Lower lobe of right lung (tissue), 2 donors: Measurements from ENCODE around the gene CHD6. TPM values are rescaled to one million over a fixed set of nuclear protein-coding genes. Genes with fewer than 3 reads are reported as not detected.
A peak's percentile ranks its signal among the peaks of the same experiment; 100 is the strongest.

Source experiments
- ATAC-seq, 2 donors: fragments of 200-7000 bp; cut with Tn5 transposase; one replicate each; pipeline ENCODE4 v1.9.1; 2020 to 2022; ENCODE audit warnings: mild to moderate bottlenecking in 2 of 2, moderate library complexity in 2 of 2
- DNase-seq: peaks from one replicate; pipeline ENCODE4 v3.0.0-alpha.2; 2020
- H3K27ac ChIP-seq: fragments of 200-600 bp; one replicate; pipeline ENCODE4 v1.8.0; 2022
- H3K27me3 ChIP-seq: fragments of 200-600 bp; one replicate; pipeline ENCODE4 v1.8.0; 2022; ENCODE audit warnings: low read depth
- H3K36me3 ChIP-seq: fragments of 200-600 bp; one replicate; pipeline ENCODE4 v1.8.0; 2022; ENCODE audit warnings: mild to moderate bottlenecking
- H3K4me1 ChIP-seq: fragments of 200-600 bp; one replicate; pipeline ENCODE4 v1.8.0; 2022
- H3K4me3 ChIP-seq: fragments of 200-600 bp; one replicate; pipeline ENCODE4 v1.8.0; 2022; ENCODE audit warnings: mild to moderate bottlenecking
- H3K9me3 ChIP-seq: fragments of 200-600 bp; one replicate; pipeline ENCODE4 v1.8.0; 2022
- CTCF ChIP-seq: fragments of 200-600 bp; IDR thresholded peaks from one replicate; pipeline ENCODE4 v1.8.0; 2022; ENCODE audit warnings: antibody characterized with exemption, mild to moderate bottlenecking
- intact Hi-C: fragments of 100-400 bp; cut with DNase I; formaldehyde crosslinking; loops from one replicate; pipeline ENCODE4 v1.11.0; 2022
- total RNA-seq: library from RNA; stranded (reverse); fragmentation: NEBNext Ultra II Directional; extraction: Animal tissue kit (Norgen Biotek cat#: 25700); gene quantifications from one replicate; pipeline ENCODE4 v1.2.1, GENCODE V29; 2021
- donor health status: DM: no; HTN: yes; CAD: no; lungs with severe emphysema.

The CHD6 gene
- total RNA-seq, 1 donor from 2014 or later: 43.6 TPM

GRCh38 chr20:41563087-41563486, 55.1 kb downstream of the CHD6 start:
- no peak for TF ChIP-seq CTCF
- Histone ChIP-seq H3K4me3 (no peak overlapping the region), H3K27me3 (no peaks in the 10 kb centered on the region), H3K9me3 (no peaks in the 10 kb centered on the region), H3K4me1 (peaks cover 12% of the 10 kb centered on the region), H3K36me3 (no peaks in the 10 kb centered on the region), H3K27ac (no peak overlapping the region)
- intact Hi-C loops: no loop called here
- no peak for DNase-seq
- ATAC-seq: no peak

GRCh38 chr20:41560970-41561369, 57.2 kb downstream of the CHD6 start:
- H3K27me3 ChIP-seq: no peaks in the 10 kb centered on the region
- DNase-seq (no peak), ATAC-seq (no peak)
- no peak overlapping the region for H3K4me3 ChIP-seq
- TF ChIP-seq CTCF: no peak
- intact Hi-C loops: no loop called here
- H3K9me3 ChIP-seq: no peaks in the 10 kb centered on the region
- peaks cover 12% of the 10 kb centered on the region for H3K4me1 ChIP-seq
- no peaks in the 10 kb centered on the region for H3K36me3 ChIP-seq
- no peak overlapping the region for H3K27ac ChIP-seq

- no peak for TF ChIP-seq CTCF
- ATAC-seq: no peak
- H3K27ac ChIP-seq: no peak overlapping the region
Observed at GRCh38 chr20:41559658-41560057, 58.5 kb downstream of the CHD6 start.

GRCh38 chr20:41553142-41553879, 64.9 kb downstream of the CHD6 start:
- peaks cover 7% of the 10 kb centered on the region for H3K4me1 ChIP-seq
- no peak for TF ChIP-seq CTCF
- ATAC-seq: no peak
- H3K4me3 ChIP-seq: no peak overlapping the region
- H3K9me3 ChIP-seq: no peaks in the 10 kb centered on the region
- H3K36me3 ChIP-seq: no peaks in the 10 kb centered on the region
- no peak for DNase-seq
- intact Hi-C loops: no loop called here
- no peaks in the 10 kb centered on the region for H3K27me3 ChIP-seq
- H3K27ac ChIP-seq: peak overlapping the region; percentile 41

More at GRCh38 chr20:41559658-41560057, 58.5 kb downstream of the CHD6 start:
- no peak for DNase-seq
- Histone ChIP-seq H3K27me3 (no peaks in the 10 kb centered on the region), H3K9me3 (no peaks in the 10 kb centered on the region), H3K4me3 (no peak overlapping the region), H3K4me1 (peaks cover 12% of the 10 kb centered on the region), H3K36me3 (no peaks in the 10 kb centered on the region)
- intact Hi-C loops: no loop called here

GRCh38 chr20:41552295-41553068, 65.7 kb downstream of the CHD6 start:
- no peaks in the 10 kb centered on the region for H3K9me3 ChIP-seq
- no peaks in the 10 kb centered on the region for H3K27me3 ChIP-seq
- intact Hi-C loops: no loop called here
- H3K36me3 ChIP-seq: no peaks in the 10 kb centered on the region
- H3K4me3 ChIP-seq: no peak overlapping the region
- DNase-seq: no peak
- peaks cover 7% of the 10 kb centered on the region for H3K4me1 ChIP-seq
- ATAC-seq: no peak
- no peak for TF ChIP-seq CTCF
- H3K27ac ChIP-seq: no peak overlapping the region
